ENCODE measurements around the gene EDC3. TPM values are rescaled to one million over a fixed set of nuclear protein-coding genes. Genes with fewer than 3 reads are reported as not detected.
"Not testable (repeated sequence)": the region's sequence is repeated elsewhere in the genome, so short reads cannot be mapped to it uniquely, and the experiment has no call there.

Gene EDC3
- total and polyA plus RNA-seq, 2 donors: 16.0 to 20.8 TPM

GRCh38 chr15:74611834-74612233 lies 84.0 kb downstream of the EDC3 start:
- H3K4me1 ChIP-seq (ENCODE audit: insufficient read depth): no peaks in the 10 kb centered on the region
- 89% methylated on average over 6 of the region's 6 CpGs for WGBS
- H3K4me3 ChIP-seq (ENCODE audit: low read depth, low read length): no peak overlapping the region
- no peak for DNase-seq (ENCODE audit: extremely low spot score)
- H3K27ac ChIP-seq (ENCODE audit: low read depth): no peak overlapping the region
- H3K36me3 ChIP-seq (ENCODE audit: insufficient read depth): peaks cover 2% of the 10 kb centered on the region

GRCh38 chr15:74611341-74611740 lies 84.5 kb downstream of the EDC3 start:
- Histone ChIP-seq H3K27ac (ENCODE audit: low read depth) (no peak overlapping the region), H3K4me1 (ENCODE audit: insufficient read depth) (no peaks in the 10 kb centered on the region), H3K4me3 (ENCODE audit: low read depth, low read length) (no peak overlapping the region), H3K36me3 (ENCODE audit: insufficient read depth) (peaks cover 2% of the 10 kb centered on the region)
- no peak for DNase-seq (ENCODE audit: extremely low spot score)
- 87% methylated on average over 11 of the region's 11 CpGs for WGBS

- DNase-seq (ENCODE audit: extremely low spot score): no peak
- H3K27ac ChIP-seq (ENCODE audit: low read depth): no peak overlapping the region
- no peaks in the 10 kb centered on the region for H3K4me1 ChIP-seq (ENCODE audit: insufficient read depth)
- WGBS: 55% methylated on average over 7 of the region's 7 CpGs
- peaks cover 2% of the 10 kb centered on the region for H3K36me3 ChIP-seq (ENCODE audit: insufficient read depth)
- H3K4me3 ChIP-seq (ENCODE audit: low read depth, low read length): no peak overlapping the region
Measured at GRCh38 chr15:74610302-74610951, 85.4 kb downstream of the EDC3 start.

- Histone ChIP-seq H3K4me3 (ENCODE audit: low read depth, low read length) (no peak overlapping the region), H3K36me3 (ENCODE audit: insufficient read depth) (peaks cover 2% of the 10 kb centered on the region), H3K4me1 (ENCODE audit: insufficient read depth) (no peaks in the 10 kb centered on the region), H3K27ac (ENCODE audit: low read depth) (no peak overlapping the region)
- WGBS: 80% methylated on average over 3 of the region's 3 CpGs
- DNase-seq (ENCODE audit: extremely low spot score): no peak
Measured at GRCh38 chr15:74609938-74610301, 85.9 kb downstream of the EDC3 start.

GRCh38 chr15:74608786-74609185 lies 87.0 kb downstream of the EDC3 start:
- no peak overlapping the region for H3K4me3 ChIP-seq (ENCODE audit: low read depth, low read length)
- WGBS: 81% methylated on average over 3 of the region's 3 CpGs
- H3K36me3 ChIP-seq (ENCODE audit: insufficient read depth): peaks cover 2% of the 10 kb centered on the region
- H3K27ac ChIP-seq (ENCODE audit: low read depth): no peak overlapping the region
- no peaks in the 10 kb centered on the region for H3K4me1 ChIP-seq (ENCODE audit: insufficient read depth)
- no peak for DNase-seq (ENCODE audit: extremely low spot score)

GRCh38 chr15:74605795-74606150 lies 90.1 kb downstream of the EDC3 start:
- 83% methylated on average over 1 of the region's 1 CpG for whole genome bisulfite sequencing
- peaks cover under 1% of the 10 kb centered on the region for H3K36me3 ChIP-seq (ENCODE audit: insufficient read depth)

GRCh38 chr15:74604983-74605794 lies 90.6 kb downstream of the EDC3 start:
- Histone ChIP-seq H3K36me3 (ENCODE audit: insufficient read depth) (no peaks in the 10 kb centered on the region), H3K4me3 (ENCODE audit: low read depth, low read length) (no peak overlapping the region), H3K27ac (ENCODE audit: low read depth) (no peak overlapping the region), H3K4me1 (ENCODE audit: insufficient read depth) (no peaks in the 10 kb centered on the region)
- 81% methylated on average over 12 of the region's 12 CpGs for WGBS
- DNase-seq (ENCODE audit: extremely low spot score): no peak

More at GRCh38 chr15:74605795-74606150, 90.1 kb downstream of the EDC3 start:
- Histone ChIP-seq H3K27ac (ENCODE audit: low read depth) (no peak overlapping the region), H3K4me1 (ENCODE audit: insufficient read depth) (no peaks in the 10 kb centered on the region), H3K4me3 (ENCODE audit: low read depth, low read length) (no peak overlapping the region)
- no peak for DNase-seq (ENCODE audit: extremely low spot score)

GRCh38 chr15:74603789-74604705 lies 91.8 kb downstream of the EDC3 start:
- no peak overlapping the region for H3K27ac ChIP-seq (ENCODE audit: low read depth)
- no peak overlapping the region for H3K4me3 ChIP-seq (ENCODE audit: low read depth, low read length)
- H3K36me3 ChIP-seq (ENCODE audit: insufficient read depth): no peaks in the 10 kb centered on the region
- no peaks in the 10 kb centered on the region for H3K4me1 ChIP-seq (ENCODE audit: insufficient read depth)
- DNase-seq (ENCODE audit: extremely low spot score): no peak
- whole genome bisulfite sequencing: 83% methylated on average over 11 of the region's 11 CpGs

- Histone ChIP-seq H3K27ac (ENCODE audit: low read depth) (no peak overlapping the region), H3K4me1 (ENCODE audit: insufficient read depth) (no peaks in the 10 kb centered on the region), H3K36me3 (ENCODE audit: insufficient read depth) (no peaks in the 10 kb centered on the region), H3K4me3 (ENCODE audit: low read depth, low read length) (no peak overlapping the region)
- 91% methylated on average over 13 of the region's 13 CpGs for WGBS
- DNase-seq (ENCODE audit: extremely low spot score): no peak
Measured at GRCh38 chr15:74603026-74603788, 92.6 kb downstream of the EDC3 start.

- 54% methylated on average over 15 of the region's 15 CpGs for WGBS
- Histone ChIP-seq H3K4me1 (ENCODE audit: insufficient read depth) (no peaks in the 10 kb centered on the region), H3K4me3 (ENCODE audit: low read depth, low read length) (peak overlapping the region; percentile 52), H3K27ac (ENCODE audit: low read depth) (no peak overlapping the region), H3K36me3 (ENCODE audit: insufficient read depth) (no peaks in the 10 kb centered on the region)
- DNase-seq (ENCODE audit: extremely low spot score): no peak
Measured at GRCh38 chr15:74599156-74599555, 96.7 kb downstream of the EDC3 start.

- H3K4me3 ChIP-seq (ENCODE audit: low read depth, low read length): peak overlapping the region; percentile 52
- H3K36me3 ChIP-seq (ENCODE audit: insufficient read depth): no peaks in the 10 kb centered on the region
- H3K4me1 ChIP-seq (ENCODE audit: insufficient read depth): no peaks in the 10 kb centered on the region
- peak; percentile 82 for DNase-seq (ENCODE audit: extremely low spot score)
- WGBS: 1% methylated on average over 26 of the region's 26 CpGs
- peak overlapping the region; percentile 66 for H3K27ac ChIP-seq (ENCODE audit: low read depth)
Measured at GRCh38 chr15:74598126-74598842, 97.5 kb downstream of the EDC3 start.

- 87% methylated on average over 16 of the region's 16 CpGs for WGBS
- H3K4me3 ChIP-seq (ENCODE audit: low read depth, low read length); DNase-seq (ENCODE audit: extremely low spot score); H3K36me3 ChIP-seq (ENCODE audit: insufficient read depth); H3K4me1 ChIP-seq (ENCODE audit: insufficient read depth); H3K27ac ChIP-seq (ENCODE audit: low read depth): not testable (repeated sequence)
Measured at GRCh38 chr15:74597146-74597705, 98.6 kb downstream of the EDC3 start.

All from urinary bladder (tissue), 4 donors.